Mucosa of descending colon (tissue), 3 donors: ENCODE measurements around the gene SH3RF2. TPM values are rescaled to one million over a fixed set of nuclear protein-coding genes. Genes with fewer than 3 reads are reported as not detected.
"Not testable (repeated sequence)": the region's sequence is repeated elsewhere in the genome, so short reads cannot be mapped to it uniquely, and the experiment has no call there.

Experiments used
- ATAC-seq: fragments of 200-7000 bp; cut with Tn5 transposase; one replicate; pipeline ENCODE4 v1.9.1; 2020; ENCODE audit warnings: mild to moderate bottlenecking, moderate library complexity
- DNase-seq, 3 donors: peaks; one replicate each; pipeline ENCODE4 v3.0.0-alpha.2; 2020
- H3K36me3 ChIP-seq: fragments of 200-600 bp; one replicate; pipeline ENCODE4 v1.8.0; 2021; ENCODE audit warnings: low read depth, mild to moderate bottlenecking
- H3K4me1 ChIP-seq: fragments of 200-600 bp; one replicate; pipeline ENCODE4 v1.8.0; 2021; ENCODE audit warnings: low read depth, mild to moderate bottlenecking
- H3K4me3 ChIP-seq: fragments of 200-600 bp; one replicate; pipeline ENCODE4 v1.8.0; 2021; ENCODE audit warnings: mild to moderate bottlenecking
- H3K9me3 ChIP-seq: fragments of 200-600 bp; one replicate; pipeline ENCODE4 v1.8.0; 2021; ENCODE audit warnings: mild to moderate bottlenecking
- CTCF ChIP-seq: fragments of 200-600 bp; IDR thresholded peaks from one replicate; pipeline ENCODE4 v1.8.0; 2022; ENCODE audit warnings: antibody characterized with exemption, mild to moderate bottlenecking
- intact Hi-C, 2 donors: fragments of 100-400 bp; cut with DNase I in 1 of 2; cut with micrococcal nuclease in 1 of 2; formaldehyde crosslinking; loops; one replicate each; pipeline versions ENCODE4 v1.11.0 to v1.11.1; 2022; cut with DNase I, micrococcal nuclease
- total RNA-seq, 3 donors: library from RNA; stranded (reverse); fragmentation: NEBNext Ultra II Directional in 2 of 3; extraction: Animal tissue kit (Norgen Biotek cat#: 25700) in 2 of 3; gene quantifications; one replicate each; pipeline versions ENCODE4 v1.2.1 to v1.2.4, GENCODE V29; 2021 to 2023
- donor health status: DM: no; HTN: no; CAD: no; lungs with moderate emphysema.
- donor health status: DM: no; HTN: no; CAD: no.
- donor health status: DM: no; HTN: yes; CAD: no.

The SH3RF2 gene
- total RNA-seq, 3 donors from 2014 or later, result 36.8 to 99.7 (median 61.5) TPM

DNA sequence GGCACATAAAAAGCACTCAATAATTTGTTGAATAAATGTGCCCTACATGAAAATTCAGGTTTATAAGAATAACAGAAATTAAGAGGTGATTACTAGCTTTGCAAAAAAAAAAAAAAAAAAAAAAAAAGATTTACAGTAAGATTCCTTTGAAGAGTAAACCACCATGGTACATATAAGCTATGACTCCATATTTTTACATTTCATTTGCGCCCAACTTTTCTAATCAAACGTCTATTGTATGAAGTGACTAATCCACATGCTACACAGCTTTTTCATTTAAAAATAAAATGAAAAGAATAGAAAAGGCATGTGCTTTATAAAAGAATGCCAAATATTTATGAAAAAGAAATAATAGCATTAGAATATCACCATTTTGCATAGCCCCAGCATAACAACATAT, 169.1 kb downstream of the SH3RF2 start, which contains the start of gene PLAC8L1:
TSS of gene PLAC8L1 (minus strand) at position 101 of the 400 bp plus-strand sequence. CDS start 1,266 bp downstream, outside the sequence.
- no peaks in the 10 kb centered on the region for H3K36me3 ChIP-seq
- TF ChIP-seq CTCF, result no peak
- H3K4me1 ChIP-seq, result no peaks in the 10 kb centered on the region
- intact Hi-C loops, result no loop called here
- ATAC-seq, result no peak
- no peaks in the 10 kb centered on the region for H3K9me3 ChIP-seq
- no peak for DNase-seq
- H3K4me3 ChIP-seq, result no peak within 1 kb of the TSS

DNA sequence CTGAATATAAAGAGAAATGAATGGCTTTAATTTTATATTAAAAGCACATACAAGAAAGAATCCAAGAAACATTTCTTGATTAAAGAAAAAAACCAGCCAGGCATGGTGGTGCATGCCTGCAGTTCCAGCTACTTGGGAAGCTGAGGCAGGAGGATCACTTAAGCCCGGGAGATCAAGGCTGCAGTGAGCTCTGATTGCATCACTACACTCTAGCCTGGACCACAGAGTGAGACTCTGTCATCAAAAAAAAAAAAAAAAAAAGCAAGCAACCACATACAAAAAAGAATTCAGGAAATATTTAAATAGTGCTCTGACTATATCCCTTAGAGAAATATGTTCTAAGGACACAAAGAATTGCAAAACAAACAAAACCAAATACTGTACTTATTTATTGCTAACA, 171.5 kb downstream of the SH3RF2 start:
- DNase-seq, result no peak
- no peaks in the 10 kb centered on the region for H3K36me3 ChIP-seq
- H3K9me3 ChIP-seq, result no peaks in the 10 kb centered on the region
- no peak for ATAC-seq
- intact Hi-C loops, result no loop called here
- no peak overlapping the region for H3K4me3 ChIP-seq
- no peak for TF ChIP-seq CTCF
- H3K4me1 ChIP-seq, result no peaks in the 10 kb centered on the region

DNA sequence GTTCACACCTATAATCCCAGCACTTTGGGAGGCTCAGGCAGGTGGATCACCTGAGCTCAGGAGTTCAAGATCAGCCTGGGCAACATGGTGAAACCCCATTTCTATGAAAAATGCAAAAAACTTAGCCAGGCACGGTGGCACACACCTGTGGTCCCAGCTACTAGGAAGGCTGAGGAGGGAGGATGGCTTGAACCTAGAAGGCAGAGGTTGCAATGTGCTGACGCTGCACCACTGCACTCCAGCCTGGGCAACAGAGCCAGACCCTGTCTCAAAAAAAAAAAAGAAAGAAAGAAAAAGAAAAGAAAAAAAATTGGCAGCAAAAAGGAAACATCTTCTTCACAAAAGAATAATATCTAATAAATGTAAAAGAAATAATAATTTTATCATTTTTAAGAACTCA, 172.5 kb downstream of the SH3RF2 start:
- ATAC-seq, H3K9me3 ChIP-seq, H3K4me3 ChIP-seq, H3K4me1 ChIP-seq, H3K36me3 ChIP-seq, intact Hi-C loops, DNase-seq: not testable (repeated sequence)

GRCh38 chr5:146109379-146109778, 173.0 kb downstream of the SH3RF2 start:
- H3K9me3 ChIP-seq, result no peaks in the 10 kb centered on the region
- intact Hi-C loops, result no loop called here
- TF ChIP-seq CTCF, result no peak
- H3K4me1 ChIP-seq, result no peaks in the 10 kb centered on the region
- DNase-seq, result no peak
- no peaks in the 10 kb centered on the region for H3K36me3 ChIP-seq
- no peak overlapping the region for H3K4me3 ChIP-seq
- ATAC-seq, result no peak

GRCh38 chr5:146111409-146111808, 175.0 kb downstream of the SH3RF2 start:
- Histone ChIP-seq H3K4me1 (no peaks in the 10 kb centered on the region), H3K4me3 (no peak overlapping the region), H3K9me3 (no peaks in the 10 kb centered on the region), H3K36me3 (no peaks in the 10 kb centered on the region)
- intact Hi-C loops, result no loop called here
- ATAC-seq, result no peak
- DNase-seq, result peak in 1 of 3 donors; percentile 6
- TF ChIP-seq CTCF, result no peak

GRCh38 chr5:146112476-146112875, 176.1 kb downstream of the SH3RF2 start:
- no peak for ATAC-seq
- no peaks in the 10 kb centered on the region for H3K4me1 ChIP-seq
- no peaks in the 10 kb centered on the region for H3K36me3 ChIP-seq
- H3K9me3 ChIP-seq, result no peaks in the 10 kb centered on the region
- intact Hi-C loops, result no loop called here
- no peak for DNase-seq
- no peak for TF ChIP-seq CTCF
- H3K4me3 ChIP-seq, result no peak overlapping the region

Other genes starting within 250 kb of the SH3RF2 start
- 100 to 1,000 TPM in 1 of 3 donors, 10 to 100 TPM in 2; 60.0 to 151 (median 77.9) TPM for gene PRELID2, start 101.2 kb upstream of the SH3RF2 start, total RNA-seq
- not detected for gene GRXCR2, start 63.6 kb upstream of the SH3RF2 start, total RNA-seq
- gene PLAC8L1, start 169.0 kb downstream of the SH3RF2 start, total RNA-seq, result under 1 TPM in 1 of 3 donors, not detected in 2; 0.70 TPM
- 100 to 1,000 TPM in 1 of 3 donors, 10 to 100 TPM in 2; 73.4 to 105 (median 74.3) TPM for gene LARS1, start 246.1 kb downstream of the SH3RF2 start, total RNA-seq